ENCODE data around the gene INF2.

The INF2 gene

GRCh38 chr14:104758981-104759969 lies 69.9 kb downstream of the INF2 start:
- Histone ChIP-seq H3K9me3 (ENCODE audit: control insufficient read depth, insufficient read depth, low read length) (no peaks in the 10 kb centered on the region), H3K36me3 (ENCODE audit: insufficient read depth, low read length) (no peaks in the 10 kb centered on the region; the same call in 1 of the 2 replicates), H3K4me1 (ENCODE audit: insufficient read depth, low read length) (peaks cover 10% of the 10 kb centered on the region), H3K9ac (ENCODE audit: low read depth, low read length) (no peak overlapping the region)

DNA sequence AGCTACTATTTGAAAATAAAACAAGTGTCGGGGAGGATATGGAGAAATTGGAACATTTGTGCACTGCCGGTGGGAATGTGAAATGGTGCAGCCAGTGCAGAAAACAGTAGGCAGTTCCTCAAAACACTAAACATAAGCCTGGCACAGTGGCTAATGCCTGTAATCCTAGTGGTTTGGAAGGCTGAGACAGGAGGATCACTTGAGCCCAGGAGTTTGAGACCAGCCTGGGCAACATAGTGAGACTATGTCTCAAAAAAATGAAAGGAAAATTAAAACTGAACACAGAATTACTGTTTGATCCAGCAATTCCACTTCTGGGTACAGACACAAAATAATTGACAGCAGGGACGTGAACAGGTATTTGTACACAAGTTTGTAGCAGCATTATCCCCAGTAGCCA lies 76.1 kb downstream of the INF2 start:
- H3K9ac ChIP-seq (ENCODE audit: low read depth, low read length): no peak overlapping the region
- no peaks in the 10 kb centered on the region for H3K9me3 ChIP-seq (ENCODE audit: control insufficient read depth, insufficient read depth, low read length)
- no peaks in the 10 kb centered on the region; the same call in 1 of the 2 replicates for H3K36me3 ChIP-seq (ENCODE audit: insufficient read depth, low read length)
- peaks cover 13% of the 10 kb centered on the region for H3K4me1 ChIP-seq (ENCODE audit: insufficient read depth, low read length)

GRCh38 chr14:104766256-104766862 lies 76.9 kb downstream of the INF2 start:
- no peaks in the 10 kb centered on the region; the same call in none of the 2 replicates for H3K36me3 ChIP-seq (ENCODE audit: insufficient read depth, low read length)
- peak overlapping the region; percentile 3 for H3K9ac ChIP-seq (ENCODE audit: low read depth, low read length)
- peaks cover 6% of the 10 kb centered on the region; the same call in 1 of the 2 replicates for H3K4me1 ChIP-seq (ENCODE audit: insufficient read depth, low read length)
- peaks cover 5% of the 10 kb centered on the region; the same call in 1 of the 2 replicates for H3K9me3 ChIP-seq (ENCODE audit: control insufficient read depth, insufficient read depth, low read length)

GRCh38 chr14:104766863-104767633 lies 77.6 kb downstream of the INF2 start:
- peaks cover 3% of the 10 kb centered on the region for H3K36me3 ChIP-seq (ENCODE audit: insufficient read depth, low read length)
- peaks cover 6% of the 10 kb centered on the region; the same call in 1 of the 2 replicates for H3K9me3 ChIP-seq (ENCODE audit: control insufficient read depth, insufficient read depth, low read length)
- H3K9ac ChIP-seq (ENCODE audit: low read depth, low read length): peak overlapping the region; percentile 3; the same call in 1 of the 2 replicates
- peaks cover 5% of the 10 kb centered on the region; the same call in 1 of the 2 replicates for H3K4me1 ChIP-seq (ENCODE audit: insufficient read depth, low read length)

DNA sequence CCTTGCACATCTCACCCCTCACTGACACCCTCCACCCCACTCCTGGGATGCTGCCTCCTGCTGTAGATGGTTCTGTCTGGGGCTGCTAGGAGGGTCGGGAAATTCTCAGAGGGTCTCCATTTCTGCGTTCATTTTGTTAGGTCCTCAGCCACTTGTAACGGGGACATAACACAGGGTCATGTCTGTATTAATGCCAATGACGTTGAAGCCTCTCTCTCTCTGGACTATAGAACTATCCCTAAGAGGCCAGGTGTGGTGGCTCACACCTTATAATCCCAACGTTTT lies 78.2 kb downstream of the INF2 start:
- peaks cover 6% of the 10 kb centered on the region; the same call in 1 of the 2 replicates for H3K9me3 ChIP-seq (ENCODE audit: control insufficient read depth, insufficient read depth, low read length)
- peaks cover 3% of the 10 kb centered on the region for H3K36me3 ChIP-seq (ENCODE audit: insufficient read depth, low read length)
- peaks cover 5% of the 10 kb centered on the region; the same call in 1 of the 2 replicates for H3K4me1 ChIP-seq (ENCODE audit: insufficient read depth, low read length)
- no peak overlapping the region for H3K9ac ChIP-seq (ENCODE audit: low read depth, low read length)

DNA sequence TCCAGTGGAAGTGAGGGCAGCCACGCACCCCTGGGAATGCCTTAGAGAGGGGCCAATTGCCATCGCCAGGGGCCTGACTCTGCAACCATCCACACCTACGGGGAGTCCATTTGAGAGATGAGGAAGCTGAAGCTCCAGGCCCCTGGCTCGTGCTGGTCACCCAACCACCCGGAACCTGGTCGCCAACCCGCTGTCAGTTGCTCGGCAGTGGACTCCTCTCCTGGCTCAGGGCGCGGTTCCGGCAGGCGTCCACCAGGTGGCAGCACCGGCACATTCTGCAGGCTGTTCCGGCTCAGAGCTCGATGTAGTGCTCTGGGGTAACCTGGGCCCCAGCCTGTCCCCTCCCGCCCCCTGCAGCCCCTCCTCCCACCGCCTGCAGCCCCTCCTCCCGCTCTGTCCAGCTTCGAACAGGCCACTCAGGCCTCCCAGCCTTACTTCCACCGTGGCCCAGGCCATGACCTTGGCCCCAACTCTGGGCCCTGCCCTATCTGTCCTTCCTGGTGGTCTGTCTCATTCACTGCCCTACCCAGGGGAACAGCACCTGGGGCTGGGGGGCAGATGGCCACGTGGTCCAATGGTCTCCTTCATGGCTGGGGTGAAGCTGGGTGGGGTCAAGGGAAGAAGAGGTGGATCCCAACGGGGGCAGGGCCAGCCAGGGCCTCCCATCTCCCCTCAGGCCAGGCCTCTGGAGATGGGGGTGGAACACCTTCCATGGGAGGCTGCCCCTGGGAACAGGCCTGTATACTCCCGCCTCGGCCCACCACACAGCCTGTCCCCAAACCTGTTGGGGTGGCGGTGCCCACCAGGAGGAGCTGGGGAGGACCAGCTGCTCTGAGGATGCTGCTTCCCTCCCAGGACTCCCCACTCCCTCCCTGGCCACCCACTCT lies 79.3 kb downstream of the INF2 start:
- Histone ChIP-seq H3K9me3 (ENCODE audit: control insufficient read depth, insufficient read depth, low read length) (peaks cover 6% of the 10 kb centered on the region; the same call in 1 of the 2 replicates), H3K36me3 (ENCODE audit: insufficient read depth, low read length) (peaks cover 3% of the 10 kb centered on the region), H3K9ac (ENCODE audit: low read depth, low read length) (peak overlapping the region; percentile 28), H3K4me1 (ENCODE audit: insufficient read depth, low read length) (peaks cover 5% of the 10 kb centered on the region; the same call in 1 of the 2 replicates)

DNA sequence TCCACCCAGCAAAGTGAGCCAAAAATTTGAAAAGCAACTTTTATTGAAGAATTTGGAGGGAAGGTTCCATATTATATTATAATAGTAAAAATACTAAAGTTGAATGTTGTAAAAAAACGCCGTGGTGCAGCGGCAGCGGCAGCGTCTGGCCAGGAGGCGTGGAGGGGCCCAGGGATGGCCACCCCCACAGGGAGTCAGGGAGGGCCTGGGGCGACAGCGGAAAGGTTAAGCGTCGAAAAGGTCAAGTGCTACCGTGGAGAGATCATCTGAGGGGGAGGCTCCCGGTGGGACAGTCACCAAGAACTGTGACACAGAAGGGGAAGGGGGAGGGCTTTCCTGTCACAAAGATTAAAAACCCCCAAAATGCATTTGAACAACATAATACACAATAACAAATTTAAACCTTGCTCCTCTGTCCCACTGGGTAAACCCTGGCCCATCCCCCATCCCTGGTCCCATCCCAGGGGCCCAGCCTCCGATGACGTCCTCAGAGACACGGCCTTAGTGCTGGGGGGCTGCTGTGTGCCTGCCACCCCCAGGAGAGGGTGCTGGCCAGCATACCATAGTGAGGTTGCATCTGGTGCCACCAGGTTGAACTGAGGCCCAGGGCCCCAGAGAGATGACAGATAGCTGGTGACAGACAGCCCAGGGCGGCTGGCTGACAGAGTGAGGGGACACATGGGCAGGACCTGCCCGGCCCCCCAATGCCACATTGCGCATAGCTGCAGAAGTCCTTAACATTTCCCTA lies 80.1 kb downstream of the INF2 start:
- Histone ChIP-seq H3K9me3 (ENCODE audit: control insufficient read depth, insufficient read depth, low read length) (peaks cover 6% of the 10 kb centered on the region; the same call in 1 of the 2 replicates), H3K36me3 (ENCODE audit: insufficient read depth, low read length) (peaks cover 3% of the 10 kb centered on the region), H3K9ac (ENCODE audit: low read depth, low read length) (no peak overlapping the region), H3K4me1 (ENCODE audit: insufficient read depth, low read length) (peaks cover 5% of the 10 kb centered on the region; the same call in 1 of the 2 replicates)

DNA sequence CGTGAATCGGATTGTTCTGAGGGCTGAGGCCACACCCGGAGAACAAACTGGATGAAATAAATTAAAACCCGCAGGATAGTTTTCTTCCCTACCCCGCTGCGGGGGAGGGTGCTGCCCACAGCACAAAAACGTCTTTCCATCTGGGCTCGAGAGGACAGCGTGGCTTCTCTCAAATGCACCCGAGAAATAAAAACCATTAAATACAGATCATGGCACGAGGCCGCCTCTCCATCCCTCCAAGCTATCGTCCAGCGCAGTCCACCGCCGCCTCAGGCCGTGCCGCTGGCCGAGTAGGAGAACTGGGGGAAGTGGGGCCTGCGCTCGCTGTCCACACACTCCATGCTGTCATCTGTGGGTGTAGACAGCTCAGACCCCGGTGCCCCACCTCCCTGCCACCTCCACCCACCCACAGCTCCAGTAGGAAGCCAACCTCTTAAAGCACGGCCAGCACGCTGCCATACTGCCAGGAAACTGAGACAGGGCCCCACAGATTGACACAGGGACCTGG lies 80.7 kb downstream of the INF2 start:
- Histone ChIP-seq H3K9ac (ENCODE audit: low read depth, low read length) (no peak overlapping the region), H3K4me1 (ENCODE audit: insufficient read depth, low read length) (peaks cover 5% of the 10 kb centered on the region; the same call in 1 of the 2 replicates), H3K36me3 (ENCODE audit: insufficient read depth, low read length) (peaks cover 3% of the 10 kb centered on the region), H3K9me3 (ENCODE audit: control insufficient read depth, insufficient read depth, low read length) (peaks cover 6% of the 10 kb centered on the region; the same call in 1 of the 2 replicates)

GRCh38 chr14:104770851-104771272 lies 81.4 kb downstream of the INF2 start:
- Histone ChIP-seq H3K9me3 (ENCODE audit: control insufficient read depth, insufficient read depth, low read length) (peaks cover 6% of the 10 kb centered on the region; the same call in 1 of the 2 replicates), H3K36me3 (ENCODE audit: insufficient read depth, low read length) (peaks cover 3% of the 10 kb centered on the region), H3K9ac (ENCODE audit: low read depth, low read length) (no peak overlapping the region), H3K4me1 (ENCODE audit: insufficient read depth, low read length) (peaks cover 5% of the 10 kb centered on the region; the same call in 1 of the 2 replicates)

DNA sequence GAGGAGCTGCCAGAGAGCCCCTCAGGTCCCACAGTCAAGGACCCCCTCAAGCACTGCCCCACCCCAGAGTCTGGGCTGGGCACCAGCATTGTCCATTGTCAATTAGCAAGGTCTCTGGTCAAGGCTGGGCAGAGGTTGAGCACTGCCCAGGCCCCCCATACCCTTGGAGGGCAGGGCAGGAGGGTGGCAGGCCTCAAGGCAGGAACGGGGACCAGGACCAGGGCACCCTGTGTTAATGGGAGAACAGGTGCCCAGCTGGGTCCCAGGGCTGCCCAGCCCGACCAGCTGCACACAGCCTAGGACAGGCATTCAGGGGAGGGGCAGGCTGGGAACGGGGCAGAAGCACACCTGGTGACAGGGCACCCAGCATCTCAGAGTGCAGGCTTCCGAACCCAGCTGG lies 82.0 kb downstream of the INF2 start:
- Histone ChIP-seq H3K36me3 (ENCODE audit: insufficient read depth, low read length) (peaks cover 3% of the 10 kb centered on the region), H3K4me1 (ENCODE audit: insufficient read depth, low read length) (peaks cover 5% of the 10 kb centered on the region; the same call in 1 of the 2 replicates), H3K9me3 (ENCODE audit: control insufficient read depth, insufficient read depth, low read length) (peaks cover 6% of the 10 kb centered on the region; the same call in 1 of the 2 replicates), H3K9ac (ENCODE audit: low read depth, low read length) (no peak overlapping the region)

All from ES-I3 (cell line).